GM23338 (cell line): ENCODE data around the gene CRYAB.

Source experiments
- CREB1 ChIP-seq: fragments of 250-450 bp; sonication (Bioruptor Pico); IDR thresholded peaks from 2 replicates; pipeline ENCODE4 v1.5.0; 2020; ENCODE audit warnings: low read depth, mild to moderate bottlenecking, moderate library complexity
- CTCF ChIP-seq, 2 experiments: fragments of 200-600 bp in 1 of 2; sonication (generic) in 1 of 2; conservative IDR thresholded peaks; 2 replicates each; pipeline versions ENCODE4 v1.5.1 to v1.6.1; 2016 to 2017; ENCODE audit warnings: antibody characterized with exemption in 2 of 2, low read depth in 2 of 2, mild to moderate bottlenecking in 2 of 2, moderate library complexity in 1 of 2
- ETS1 ChIP-seq: IDR thresholded peaks from 2 replicates; pipeline ENCODE4 v1.6.1; 2016; ENCODE audit warnings: antibody characterized with exemption
- EZH2 ChIP-seq: fragments of 200-600 bp; sonication (generic); IDR thresholded peaks from one replicate; pipeline ENCODE4 v1.8.0; 2017; ENCODE audit warnings: antibody characterized with exemption, mild to moderate bottlenecking, low read depth; ENCODE audit not compliant: unreplicated experiment
- EZH2phosphoT487 ChIP-seq: fragments of 200-600 bp; sonication (generic); IDR thresholded peaks from one replicate; pipeline ENCODE4 v1.8.1; 2018; ENCODE audit warnings: antibody characterized with exemption; ENCODE audit not compliant: unreplicated experiment
- JUNB ChIP-seq: IDR thresholded peaks from one replicate; pipeline ENCODE4 v1.6.1; 2016; ENCODE audit warnings: antibody characterized with exemption; ENCODE audit not compliant: unreplicated experiment
- NANOG ChIP-seq: IDR thresholded peaks from 2 replicates; pipeline ENCODE4 v1.6.1; 2016; ENCODE audit warnings: antibody characterized with exemption, borderline replicate concordance
- POLR2AphosphoS5 ChIP-seq: IDR thresholded peaks from 2 replicates; pipeline ENCODE4 v1.6.1; 2016; ENCODE audit warnings: antibody characterized with exemption, low read depth
- REST ChIP-seq: IDR thresholded peaks from one replicate; pipeline ENCODE4 v1.6.1; 2018; ENCODE audit warnings: antibody characterized with exemption; ENCODE audit not compliant: unreplicated experiment
- STAT1 ChIP-seq: IDR thresholded peaks from one replicate; pipeline ENCODE4 v1.6.1; 2016; ENCODE audit warnings: antibody characterized with exemption; ENCODE audit not compliant: unreplicated experiment
- ZNF331 ChIP-seq: fragments of 250-450 bp; sonication (Bioruptor Pico); IDR thresholded peaks from 2 replicates; pipeline ENCODE4 v1.5.0; 2020; ENCODE audit warnings: low read depth, mild to moderate bottlenecking, moderate library complexity
- ZNF462 ChIP-seq: fragments of 250-450 bp; sonication (Bioruptor Pico); IDR thresholded peaks from 2 replicates; pipeline ENCODE4 v1.5.0; 2020; ENCODE audit warnings: mild to moderate bottlenecking, moderate library complexity

- TF ChIP-seq CTCF (conservative IDR thresholded peaks at IDR 0.05; ENCODE audit: low read depth in 2 of 2) (no peak), EZH2 (no peak), POLR2AphosphoS5 (no peak), JUNB (no peak), EZH2phosphoT487 (no peak), ETS1 (no peak), REST (no peak), NANOG (no peak), STAT1 (no peak), ZNF462 (CRISPR knock-in tag) (no peak), CREB1 (no peak), ZNF331 (no peak)
Measured at GRCh38 chr11:111954154-111954553, 42.6 kb upstream of the CRYAB start.
